Muscle of leg (tissue), 11 donors: ENCODE measurements around the gene SMG6. TPM values are rescaled to one million over a fixed set of nuclear protein-coding genes. Genes with fewer than 3 reads are reported as not detected.

Experiments used
- DNase-seq: peaks from one replicate; pipeline ENCODE4 v3.0.0; 2013
- H3K27ac ChIP-seq: one replicate; pipeline ENCODE4 v1.5.1; 2013; ENCODE audit warnings: mild to moderate bottlenecking, low read length, control low read depth
- H3K27me3 ChIP-seq: one replicate; pipeline ENCODE4 v1.6.1; 2013; ENCODE audit warnings: low read length; ENCODE audit not compliant: control insufficient read depth, insufficient read depth
- H3K36me3 ChIP-seq: one replicate; pipeline ENCODE4 v1.6.1; 2013; ENCODE audit warnings: low read length; ENCODE audit not compliant: control insufficient read depth, insufficient read depth
- H3K4me1 ChIP-seq: one replicate; pipeline ENCODE4 v1.6.1; 2013; ENCODE audit warnings: low read length; ENCODE audit not compliant: control insufficient read depth, insufficient read depth
- H3K4me3 ChIP-seq: one replicate; pipeline ENCODE4 v1.5.1; 2013; ENCODE audit warnings: low read length, control low read depth
- H3K9me3 ChIP-seq: replicated peaks from 2 replicates; pipeline ENCODE4 v1.6.1; 2013; ENCODE audit warnings: low read depth, low read length; ENCODE audit not compliant: control insufficient read depth
- WGBS: methylation state at CpG from one replicate; pipeline ENCODE4 v1.1.5; 2013; ENCODE audit warnings: missing lambda C conversion rate; ENCODE audit not compliant: insufficient coverage; 5-methylcytosine and 5-hydroxymethylcytosine counted together
- polyA plus RNA-seq, 8 donors: library from polyadenylated mRNA; unstranded; fragments of 120-200 nt; gene quantifications; one replicate each; pipeline versions ENCODE4 v1.2.1 to v1.2.3, GENCODE V29; 2013; ENCODE audit warnings: inconsistent platforms in 1 of 8, low replicate concordance in 1 of 8; ENCODE audit not compliant: insufficient read length in 8 of 8, insufficient read depth in 1 of 8
- total RNA-seq: library from RNA; stranded (reverse); fragments of 120-200 nt; gene quantifications from one replicate; pipeline ENCODE4 v1.2.4, GENCODE V29; 2013

SMG6 gene
- total and polyA plus RNA-seq, 9 donors, result 12.7 to 21.8 (median 19.2) TPM

DNA sequence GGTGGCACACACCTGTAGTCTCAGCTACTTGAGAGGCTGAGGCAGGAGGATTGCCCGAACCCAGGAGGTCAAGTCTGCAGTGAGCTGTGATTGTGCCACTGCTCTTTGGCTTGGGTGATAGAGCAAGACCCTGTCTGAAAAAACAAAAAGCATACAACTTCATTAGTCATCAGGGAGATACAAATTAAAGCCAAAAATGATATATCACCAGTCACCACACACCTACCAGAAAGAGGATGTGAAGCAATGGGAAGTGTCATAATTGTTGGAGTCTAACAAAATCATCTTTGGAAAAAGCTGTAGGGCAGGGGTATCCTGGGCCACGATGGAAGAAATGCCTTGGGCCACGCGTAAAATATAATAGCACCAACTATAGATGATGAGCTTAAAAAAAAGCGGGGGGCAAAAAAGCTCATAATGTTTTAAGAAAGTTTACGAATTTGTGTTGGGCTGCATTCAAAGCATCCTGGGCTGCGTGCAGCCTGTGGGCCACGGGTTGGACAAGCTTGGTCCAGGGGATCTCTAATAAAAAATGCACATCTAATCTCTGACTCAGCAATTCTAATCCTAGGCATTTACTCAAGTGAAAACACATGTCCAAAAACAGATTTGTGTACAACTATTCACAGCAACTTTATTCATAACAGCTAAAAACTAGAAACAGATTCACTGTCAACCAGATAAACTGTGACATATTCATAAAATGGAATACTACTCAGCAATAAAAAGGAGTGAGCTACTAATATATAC lies 182.8 kb downstream of the SMG6 start:
- H3K27me3 ChIP-seq, result no peaks in the 10 kb centered on the region
- H3K36me3 ChIP-seq, result peaks cover 3% of the 10 kb centered on the region
- H3K4me1 ChIP-seq, result peaks cover 23% of the 10 kb centered on the region
- H3K27ac ChIP-seq, result no peak overlapping the region
- WGBS, result 0% methylated on average over 1 of the region's 8 CpGs
- peak; percentile 39 for DNase-seq
- no peak overlapping the region for H3K4me3 ChIP-seq
- H3K9me3 ChIP-seq, result no peaks in the 10 kb centered on the region

DNA sequence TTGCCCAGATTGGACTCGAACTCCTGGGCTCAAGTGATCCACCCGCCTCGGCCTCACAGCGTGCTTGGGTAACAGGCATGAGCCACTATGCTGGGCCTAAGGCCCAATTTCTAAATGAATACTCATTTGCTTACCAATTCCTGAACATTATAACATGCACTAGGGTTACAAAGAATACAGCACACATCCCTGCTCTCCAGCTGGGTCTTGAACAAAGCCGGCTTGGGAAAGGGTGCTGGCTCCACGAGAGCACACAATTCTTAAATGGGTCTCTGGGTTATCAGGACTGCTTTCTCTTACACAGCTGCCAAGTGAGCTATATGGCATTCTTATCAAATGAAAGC lies 190.3 kb downstream of the SMG6 start:
- 91% methylated on average over 5 of the region's 6 CpGs for WGBS
- no peaks in the 10 kb centered on the region for H3K27me3 ChIP-seq
- no peak for DNase-seq
- no peak overlapping the region for H3K27ac ChIP-seq
- H3K9me3 ChIP-seq, result no peaks in the 10 kb centered on the region
- peaks cover 3% of the 10 kb centered on the region for H3K4me1 ChIP-seq
- no peak overlapping the region for H3K4me3 ChIP-seq
- no peaks in the 10 kb centered on the region for H3K36me3 ChIP-seq

DNA sequence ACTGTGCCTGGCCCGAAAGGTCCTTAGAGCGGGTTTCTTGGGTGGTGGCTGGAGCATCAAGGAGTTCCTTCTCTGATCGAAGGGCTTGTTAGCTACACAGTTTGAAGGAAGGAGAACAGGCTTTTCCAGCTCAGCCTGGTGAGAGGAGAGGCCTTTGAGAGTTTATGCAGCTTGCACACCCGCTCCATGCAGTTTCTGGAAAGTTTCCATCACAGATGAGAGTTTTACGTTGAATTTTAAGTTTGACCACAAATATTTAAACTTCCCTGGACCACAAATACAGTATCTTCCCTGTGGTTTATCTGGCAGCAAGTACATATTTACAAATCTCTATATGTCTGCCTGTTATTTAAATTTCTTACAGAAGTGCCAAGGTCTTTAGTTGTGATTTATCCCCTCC lies 191.9 kb downstream of the SMG6 start:
- Histone ChIP-seq H3K9me3 (no peaks in the 10 kb centered on the region), H3K27me3 (no peaks in the 10 kb centered on the region), H3K4me1 (peaks cover 17% of the 10 kb centered on the region), H3K36me3 (no peaks in the 10 kb centered on the region), H3K4me3 (no peak overlapping the region), H3K27ac (no peak overlapping the region)
- 48% methylated on average over 3 of the region's 5 CpGs for WGBS
- DNase-seq, result peak; percentile 75

DNA sequence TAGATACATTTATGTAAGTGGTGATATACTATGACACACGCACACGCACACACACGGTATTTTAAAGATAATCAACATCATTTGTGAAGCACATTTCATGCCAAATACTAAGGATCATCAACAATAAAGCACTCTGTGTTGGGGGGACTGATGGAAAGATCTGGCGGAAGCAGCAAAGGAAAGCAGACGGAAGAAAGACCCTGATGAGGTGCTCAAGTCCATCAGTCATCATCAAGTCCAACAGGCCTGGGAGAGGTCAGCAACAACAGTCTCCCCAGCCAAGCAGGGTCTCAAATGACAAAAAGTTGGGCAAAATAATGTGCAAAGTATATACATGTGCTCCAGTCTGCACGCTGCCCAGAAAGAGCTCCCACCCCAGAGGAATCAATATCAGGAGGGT lies 193.1 kb downstream of the SMG6 start:
- 50% methylated on average over 2 of the region's 6 CpGs for WGBS
- H3K4me3 ChIP-seq, result no peak overlapping the region
- DNase-seq, result no peak

DNA sequence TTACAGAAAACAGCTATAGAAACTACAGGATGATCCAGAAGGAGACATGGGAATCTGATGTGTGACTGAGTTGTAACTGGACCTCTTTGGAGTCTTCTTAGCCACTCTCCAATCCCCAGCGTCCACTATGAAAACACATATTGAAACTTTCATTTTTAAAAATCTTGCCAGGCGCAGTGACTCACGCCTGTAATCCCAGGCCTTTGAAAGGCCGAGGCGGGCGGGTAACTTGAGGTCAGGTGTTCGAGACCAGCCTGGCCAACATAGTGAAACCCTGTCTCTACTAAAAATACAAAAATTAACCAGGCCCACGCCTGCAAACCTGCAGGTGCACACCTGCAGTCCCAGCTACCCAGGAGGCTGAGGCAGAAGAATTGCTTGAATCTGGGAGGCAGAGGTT lies 195.4 kb downstream of the SMG6 start:
- Histone ChIP-seq H3K9me3 (no peaks in the 10 kb centered on the region), H3K27me3 (no peaks in the 10 kb centered on the region), H3K36me3 (no peaks in the 10 kb centered on the region), H3K4me3 (no peak overlapping the region), H3K27ac (peak overlapping the region; percentile 75), H3K4me1 (peaks cover 30% of the 10 kb centered on the region)
- no CpG with 5 or more reads among the region's 8 CpGs for WGBS
- DNase-seq, result no peak

More for the DNA sequence above, 193.1 kb downstream of the SMG6 start:
- H3K4me1 ChIP-seq, result peaks cover 24% of the 10 kb centered on the region
- no peak overlapping the region for H3K27ac ChIP-seq
- no peaks in the 10 kb centered on the region for H3K27me3 ChIP-seq
- H3K9me3 ChIP-seq, result no peaks in the 10 kb centered on the region
- H3K36me3 ChIP-seq, result no peaks in the 10 kb centered on the region

DNA sequence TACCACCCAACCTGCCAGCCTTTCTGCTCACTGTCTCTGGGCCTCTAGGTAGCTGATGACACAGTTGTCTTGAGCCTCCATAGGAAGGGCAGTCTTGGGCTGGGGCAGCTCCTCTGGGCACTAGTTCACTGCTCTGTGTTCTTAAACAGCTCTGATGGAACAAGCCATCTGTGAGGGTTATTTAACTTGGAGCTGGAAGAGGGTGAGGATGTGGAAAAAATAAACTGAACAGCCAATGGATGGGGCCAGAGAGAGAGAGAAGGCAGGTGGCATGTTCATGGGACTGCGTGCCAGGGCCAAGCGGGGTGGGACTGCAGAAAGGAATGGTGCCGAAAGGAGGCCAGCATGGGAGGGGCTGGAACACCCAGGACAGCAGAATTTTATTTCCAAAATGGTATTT lies 196.1 kb downstream of the SMG6 start:
- Histone ChIP-seq H3K9me3 (no peaks in the 10 kb centered on the region), H3K27ac (peak overlapping the region; percentile 75), H3K4me3 (no peak overlapping the region), H3K36me3 (no peaks in the 10 kb centered on the region), H3K27me3 (no peaks in the 10 kb centered on the region), H3K4me1 (peaks cover 33% of the 10 kb centered on the region)
- no CpG with 5 or more reads among the region's 3 CpGs for WGBS
- DNase-seq, result peak; percentile 88

DNA sequence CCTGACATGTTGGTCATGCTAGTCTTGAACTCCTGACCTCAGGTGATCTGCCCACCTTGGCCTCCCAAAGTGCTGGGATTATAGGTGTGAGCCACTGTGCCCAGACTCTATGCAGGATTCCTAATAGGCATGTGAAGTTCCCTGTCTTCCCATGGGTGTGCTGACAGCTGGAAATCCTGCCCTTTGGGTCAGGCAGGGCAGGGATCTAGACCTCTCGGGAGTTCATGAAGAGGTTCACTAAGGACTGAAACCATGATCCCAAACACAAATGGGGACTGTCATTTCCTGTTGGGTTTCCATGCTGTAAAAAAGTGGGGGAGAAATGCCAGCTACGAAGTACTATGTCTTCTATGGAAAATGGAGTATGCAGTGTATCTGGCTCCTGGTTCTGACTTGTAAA lies 196.5 kb downstream of the SMG6 start:
- H3K4me1 ChIP-seq, result peaks cover 33% of the 10 kb centered on the region
- H3K9me3 ChIP-seq, result no peaks in the 10 kb centered on the region
- H3K36me3 ChIP-seq, result no peaks in the 10 kb centered on the region
- no peak overlapping the region for H3K4me3 ChIP-seq
- DNase-seq, result no peak
- no peaks in the 10 kb centered on the region for H3K27me3 ChIP-seq
- H3K27ac ChIP-seq, result peak overlapping the region; percentile 75
- WGBS, result 100% methylated on average over 1 of the region's 2 CpGs

DNA sequence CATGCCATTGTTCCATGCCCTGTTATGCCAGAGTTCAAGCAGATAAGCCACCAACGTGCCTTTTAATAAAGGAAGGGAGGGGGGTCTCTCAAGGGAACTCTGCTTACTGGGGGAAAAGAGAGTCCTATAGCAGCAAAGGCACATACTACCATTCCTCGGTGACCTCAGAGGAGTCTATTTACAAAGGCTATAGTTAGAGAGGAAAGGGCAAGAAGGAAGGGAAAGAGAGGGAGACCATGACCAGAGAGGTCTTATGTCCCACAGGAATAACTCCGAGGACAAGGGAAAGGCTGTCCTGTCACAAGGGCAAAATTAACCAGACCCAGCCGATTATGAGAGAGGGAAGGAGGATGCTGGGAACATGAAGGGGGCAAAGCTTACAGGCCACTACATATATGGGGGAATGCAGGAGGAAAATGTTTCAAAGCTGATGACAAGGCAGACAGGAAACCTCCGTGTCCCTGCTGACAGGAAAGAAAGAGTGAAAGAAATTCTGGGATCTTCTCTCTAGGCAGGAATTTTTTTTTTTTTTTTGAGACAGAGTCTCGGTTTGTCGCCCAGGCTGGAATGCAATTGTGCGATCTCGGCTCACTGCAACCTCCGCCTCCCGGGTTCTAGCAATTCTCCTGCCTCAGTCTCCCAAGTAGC lies 197.2 kb downstream of the SMG6 start:
- Histone ChIP-seq H3K27me3 (no peaks in the 10 kb centered on the region), H3K9me3 (no peaks in the 10 kb centered on the region), H3K27ac (peak overlapping the region; percentile 79), H3K36me3 (no peaks in the 10 kb centered on the region), H3K4me3 (no peak overlapping the region), H3K4me1 (peaks cover 31% of the 10 kb centered on the region)
- no peak for DNase-seq
- 21% methylated on average over 3 of the region's 11 CpGs for WGBS

DNA sequence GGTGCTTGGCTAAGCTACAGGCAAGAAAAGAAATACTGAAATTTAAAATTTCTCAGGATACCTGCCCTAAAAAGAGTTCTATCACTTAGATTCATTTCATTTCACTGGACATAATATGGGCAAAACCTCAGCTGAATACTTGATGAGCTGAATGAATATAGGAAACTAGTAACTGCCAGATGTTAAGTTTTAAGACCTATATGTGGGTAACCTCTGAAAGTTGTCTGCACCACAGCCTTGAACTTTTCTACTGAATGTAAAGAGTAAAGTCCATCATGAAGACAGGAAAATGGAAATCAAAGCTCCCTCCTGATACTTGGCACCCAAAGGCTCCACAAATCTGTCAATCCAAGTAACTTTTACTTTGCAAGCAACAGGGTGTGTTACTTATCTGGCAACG lies 197.9 kb downstream of the SMG6 start:
- H3K4me3 ChIP-seq, result no peak overlapping the region
- no peaks in the 10 kb centered on the region for H3K36me3 ChIP-seq
- H3K27me3 ChIP-seq, result no peaks in the 10 kb centered on the region
- no peak for DNase-seq
- peaks cover 33% of the 10 kb centered on the region for H3K4me1 ChIP-seq
- no peaks in the 10 kb centered on the region for H3K9me3 ChIP-seq
- peak overlapping the region; percentile 79 for H3K27ac ChIP-seq
- no CpG with 5 or more reads among the region's 1 CpG for WGBS

DNA sequence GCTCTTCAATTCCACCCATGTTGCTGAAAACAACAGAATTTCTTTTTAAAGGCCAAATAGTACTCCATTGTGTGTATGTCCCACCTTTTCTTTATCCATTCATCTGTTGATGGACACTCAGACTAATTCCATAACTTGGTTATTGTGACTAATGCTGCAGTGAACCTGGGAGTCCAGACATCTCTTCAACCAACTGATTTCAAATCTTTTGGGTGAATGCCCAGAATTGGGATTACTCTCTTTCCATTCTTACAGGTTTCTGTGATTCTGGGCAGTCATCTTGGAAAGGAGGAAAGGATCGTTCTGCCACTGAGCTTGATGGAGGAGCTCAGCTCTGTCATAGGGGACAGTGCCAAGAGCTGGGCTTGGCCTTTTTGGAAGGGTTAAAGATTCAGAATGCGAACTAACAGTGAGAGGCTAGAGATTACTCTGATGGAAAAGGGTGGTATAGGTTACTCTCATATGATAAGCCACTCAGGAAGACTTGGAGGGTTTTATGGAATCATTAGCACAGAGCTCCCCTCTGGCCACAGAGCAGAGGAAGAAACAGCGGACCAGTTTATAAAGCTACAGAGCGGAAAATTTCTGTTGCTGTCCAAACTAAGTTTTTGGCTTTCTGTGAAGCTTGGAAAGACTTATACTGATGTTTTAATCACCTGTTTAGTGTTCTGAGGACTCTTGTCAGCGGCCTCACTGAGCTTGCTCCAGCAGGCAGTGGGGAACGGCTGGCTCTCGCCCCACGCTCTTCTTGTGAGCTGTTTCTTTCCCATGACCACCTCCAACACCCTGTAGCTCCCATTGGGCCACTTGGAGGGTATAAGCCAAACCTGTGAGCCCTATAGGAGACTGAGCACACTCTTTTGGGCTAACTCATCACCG lies 200.4 kb downstream of the SMG6 start:
- 26% methylated on average over 8 of the region's 9 CpGs for WGBS
- Histone ChIP-seq H3K4me1 (peaks cover 32% of the 10 kb centered on the region), H3K27me3 (no peaks in the 10 kb centered on the region), H3K4me3 (no peak overlapping the region), H3K9me3 (no peaks in the 10 kb centered on the region), H3K36me3 (no peaks in the 10 kb centered on the region), H3K27ac (peak overlapping the region; percentile 78)
- DNase-seq, result peak; percentile 96
